SU-DHL-6 (cell line): ENCODE data around the gene ADAM12.

Experiments used
- EZH2phosphoT487 ChIP-seq: fragments of 200-600 bp; sonication (generic), shearing (Covaris generic); conservative IDR thresholded peaks from 2 replicates; pipeline ENCODE4 v1.6.1; 2018; ENCODE audit warnings: mild to moderate bottlenecking, antibody characterized with exemption, low read length, moderate library complexity, mixed read lengths
- TF ChIP-seq, protein P1 (sequence below): fragments of 200-600 bp; sonication (generic); IDR thresholded peaks from one replicate; pipeline ENCODE4 v1.5.1; 2017; ENCODE audit warnings: antibody characterized with exemption, mild to moderate bottlenecking, low read length, moderate library complexity; ENCODE audit not compliant: insufficient read depth, poor library complexity, severe bottlenecking

DNA sequence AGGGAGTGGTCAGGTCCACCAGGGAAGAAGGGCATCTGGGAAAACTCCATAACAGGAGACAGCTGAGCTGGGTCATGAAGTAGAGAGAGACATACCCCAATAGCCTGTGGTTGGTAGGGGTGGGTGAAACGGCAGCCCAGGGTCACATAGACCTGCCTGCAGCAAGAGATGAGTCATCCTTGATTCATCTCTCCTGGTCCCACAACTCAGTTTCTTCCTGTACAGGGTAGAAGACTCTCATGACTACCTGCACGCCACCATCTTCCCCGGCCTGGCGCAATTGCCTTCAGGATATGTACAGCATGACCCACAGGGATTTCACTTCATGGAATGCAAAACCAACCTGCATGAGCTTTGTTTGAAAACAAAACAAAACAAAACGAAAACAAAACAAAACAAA is 45.1 kb upstream of the ADAM12 start:
- TF ChIP-seq, protein P1, sequence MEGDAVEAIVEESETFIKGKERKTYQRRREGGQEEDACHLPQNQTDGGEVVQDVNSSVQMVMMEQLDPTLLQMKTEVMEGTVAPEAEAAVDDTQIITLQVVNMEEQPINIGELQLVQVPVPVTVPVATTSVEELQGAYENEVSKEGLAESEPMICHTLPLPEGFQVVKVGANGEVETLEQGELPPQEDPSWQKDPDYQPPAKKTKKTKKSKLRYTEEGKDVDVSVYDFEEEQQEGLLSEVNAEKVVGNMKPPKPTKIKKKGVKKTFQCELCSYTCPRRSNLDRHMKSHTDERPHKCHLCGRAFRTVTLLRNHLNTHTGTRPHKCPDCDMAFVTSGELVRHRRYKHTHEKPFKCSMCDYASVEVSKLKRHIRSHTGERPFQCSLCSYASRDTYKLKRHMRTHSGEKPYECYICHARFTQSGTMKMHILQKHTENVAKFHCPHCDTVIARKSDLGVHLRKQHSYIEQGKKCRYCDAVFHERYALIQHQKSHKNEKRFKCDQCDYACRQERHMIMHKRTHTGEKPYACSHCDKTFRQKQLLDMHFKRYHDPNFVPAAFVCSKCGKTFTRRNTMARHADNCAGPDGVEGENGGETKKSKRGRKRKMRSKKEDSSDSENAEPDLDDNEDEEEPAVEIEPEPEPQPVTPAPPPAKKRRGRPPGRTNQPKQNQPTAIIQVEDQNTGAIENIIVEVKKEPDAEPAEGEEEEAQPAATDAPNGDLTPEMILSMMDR = no peak
- TF ChIP-seq EZH2phosphoT487 = no peak
